Transverse colon (tissue), 4 donors: ENCODE measurements around the gene WFIKKN2.

Experiments
- EP300 ChIP-seq: sonication (generic); formaldehyde crosslinking; IDR thresholded peaks from one replicate; pipeline ENCODE4 v1.6.1; 2017; ENCODE audit warnings: antibody characterized with exemption, low read depth
- POLR2A ChIP-seq: fragments of 450-650 bp; IDR thresholded peaks from one replicate; pipeline ENCODE4 v1.6.1; 2016; ENCODE audit warnings: antibody characterized with exemption, mild to moderate bottlenecking, moderate library complexity
- POLR2AphosphoS5 ChIP-seq, 3 donors: sonication (generic); formaldehyde crosslinking; IDR thresholded peaks; one replicate each; pipeline ENCODE4 v1.6.1; 2016; ENCODE audit warnings: antibody characterized with exemption in 3 of 3
- TF ChIP-seq, protein P1 (sequence below), 5 experiments: fragments of 200-600 bp in 3 of 5; fragments of 450-650 bp in 2 of 5; sonication (generic) in 3 of 5; IDR thresholded peaks; 1 replicate in 2 of 5; 2 replicates in 3 of 5; pipeline ENCODE4 v1.5.1; 2016 to 2017; ENCODE audit warnings: antibody characterized with exemption in 5 of 5, inconsistent platforms in 3 of 5, mild to moderate bottlenecking in 2 of 5, moderate library complexity in 1 of 5

- TF ChIP-seq EP300 (no peak), POLR2A (no peak), POLR2AphosphoS5 (IDR thresholded peaks at IDR 0.05) (no peak)
- TF ChIP-seq, protein P1, sequence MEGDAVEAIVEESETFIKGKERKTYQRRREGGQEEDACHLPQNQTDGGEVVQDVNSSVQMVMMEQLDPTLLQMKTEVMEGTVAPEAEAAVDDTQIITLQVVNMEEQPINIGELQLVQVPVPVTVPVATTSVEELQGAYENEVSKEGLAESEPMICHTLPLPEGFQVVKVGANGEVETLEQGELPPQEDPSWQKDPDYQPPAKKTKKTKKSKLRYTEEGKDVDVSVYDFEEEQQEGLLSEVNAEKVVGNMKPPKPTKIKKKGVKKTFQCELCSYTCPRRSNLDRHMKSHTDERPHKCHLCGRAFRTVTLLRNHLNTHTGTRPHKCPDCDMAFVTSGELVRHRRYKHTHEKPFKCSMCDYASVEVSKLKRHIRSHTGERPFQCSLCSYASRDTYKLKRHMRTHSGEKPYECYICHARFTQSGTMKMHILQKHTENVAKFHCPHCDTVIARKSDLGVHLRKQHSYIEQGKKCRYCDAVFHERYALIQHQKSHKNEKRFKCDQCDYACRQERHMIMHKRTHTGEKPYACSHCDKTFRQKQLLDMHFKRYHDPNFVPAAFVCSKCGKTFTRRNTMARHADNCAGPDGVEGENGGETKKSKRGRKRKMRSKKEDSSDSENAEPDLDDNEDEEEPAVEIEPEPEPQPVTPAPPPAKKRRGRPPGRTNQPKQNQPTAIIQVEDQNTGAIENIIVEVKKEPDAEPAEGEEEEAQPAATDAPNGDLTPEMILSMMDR (IDR thresholded peaks at IDR 0.05): no peak
Measured at GRCh38 chr17:50848711-50849110, 13.3 kb downstream of the WFIKKN2 start.
